H9 (cell line): Measurements from ENCODE around the gene RETREG3. TPM values are rescaled to one million over a fixed set of nuclear protein-coding genes. Genes with fewer than 3 reads are reported as not detected.

Experiments used
- DNase-seq: peaks from one replicate; pipeline ENCODE4 v3.0.0-alpha.2; 2017
- H2AFZ ChIP-seq: one replicate; pipeline ENCODE4 v1.6.1; 2013; ENCODE audit warnings: mild to moderate bottlenecking, low read length, control low read depth, moderate library complexity
- H2AK5ac ChIP-seq: 2 replicates; pipeline ENCODE4 v1.6.1; 2013; ENCODE audit warnings: low read length, control low read depth, mixed read lengths; ENCODE audit not compliant: insufficient read length
- H2BK120ac ChIP-seq: one replicate; pipeline ENCODE4 v1.6.1; 2013; ENCODE audit warnings: low read depth, mild to moderate bottlenecking, low read length, control low read depth, inconsistent platforms; ENCODE audit not compliant: poor library complexity, severe bottlenecking
- H2BK12ac ChIP-seq: 2 replicates; pipeline ENCODE4 v1.6.1; 2013; ENCODE audit warnings: low read length, control low read depth, mixed read lengths, low read depth; ENCODE audit not compliant: insufficient read length
- H2BK15ac ChIP-seq: 2 replicates; pipeline ENCODE4 v1.6.1; 2013; ENCODE audit warnings: low read depth, low read length, control low read depth
- H2BK20ac ChIP-seq: one replicate; pipeline ENCODE4 v1.6.1; 2013; ENCODE audit warnings: low read depth, mild to moderate bottlenecking, low read length, control low read depth, inconsistent platforms; ENCODE audit not compliant: poor library complexity, severe bottlenecking
- H2BK5ac ChIP-seq: 2 replicates; pipeline ENCODE4 v1.6.1; 2013; ENCODE audit warnings: low read length, control low read depth, mixed read lengths; ENCODE audit not compliant: insufficient read length
- H3K14ac ChIP-seq: 2 replicates; pipeline ENCODE4 v1.6.1; 2013; ENCODE audit warnings: low read length, control low read depth; ENCODE audit not compliant: insufficient read depth
- H3K18ac ChIP-seq: 2 replicates; pipeline ENCODE4 v1.6.1; 2013; ENCODE audit warnings: low read depth, mild to moderate bottlenecking, mixed read lengths, low read length, control low read depth; ENCODE audit not compliant: insufficient read length
- H3K23ac ChIP-seq: 2 replicates; pipeline ENCODE4 v1.6.1; 2013; ENCODE audit warnings: low read length, control low read depth, mixed read lengths, low read depth; ENCODE audit not compliant: insufficient read length
- H3K23me2 ChIP-seq: 2 replicates; pipeline ENCODE4 v1.6.1; 2013; ENCODE audit warnings: low read depth, mild to moderate bottlenecking, mixed read lengths, low read length, control low read depth; ENCODE audit not compliant: insufficient read length, poor library complexity, severe bottlenecking
- H3K27ac ChIP-seq: 2 replicates; pipeline ENCODE4 v1.5.1; 2013; ENCODE audit warnings: low read length, control low read depth, mixed read lengths, low read depth; ENCODE audit not compliant: insufficient read length
- H3K27me3 ChIP-seq: 2 replicates; pipeline ENCODE4 v1.6.1; 2013; ENCODE audit warnings: low read length, control low read depth, inconsistent platforms; ENCODE audit not compliant: insufficient read depth
- H3K4ac ChIP-seq: 2 replicates; pipeline ENCODE4 v1.6.1; 2013; ENCODE audit warnings: low read depth, mild to moderate bottlenecking, control low read depth, inconsistent platforms, low read length, moderate library complexity
- H3K4me1 ChIP-seq: 2 replicates; pipeline ENCODE4 v1.6.1; 2013; ENCODE audit warnings: low read length, control low read depth, inconsistent platforms; ENCODE audit not compliant: insufficient read depth
- H3K4me2 ChIP-seq: 2 replicates; pipeline ENCODE4 v1.6.1; 2013; ENCODE audit warnings: low read length, control low read depth, mixed read lengths; ENCODE audit not compliant: insufficient read length, insufficient read depth
- H3K56ac ChIP-seq: 2 replicates; pipeline ENCODE4 v1.6.1; 2013; ENCODE audit warnings: low read depth, mild to moderate bottlenecking, mixed read lengths, low read length, control low read depth; ENCODE audit not compliant: insufficient read length
- H3K79me1 ChIP-seq: 2 replicates; pipeline ENCODE4 v1.6.1; 2013; ENCODE audit warnings: low read depth, mild to moderate bottlenecking, moderate library complexity, low read length, control low read depth, inconsistent platforms; ENCODE audit not compliant: insufficient read depth, poor library complexity, severe bottlenecking
- H3K79me2 ChIP-seq: 2 replicates; pipeline ENCODE4 v1.6.1; 2013; ENCODE audit warnings: low read length, control low read depth, inconsistent platforms; ENCODE audit not compliant: insufficient read depth
- H3K9ac ChIP-seq: 2 replicates; pipeline ENCODE4 v1.6.1; 2013; ENCODE audit warnings: low read length, control low read depth, mixed read lengths; ENCODE audit not compliant: insufficient read length; ENCODE audit errors: extremely low read depth
- H3K9me3 ChIP-seq: one replicate; pipeline ENCODE4 v1.6.1; 2013; ENCODE audit warnings: low read depth, low read length, inconsistent platforms; ENCODE audit not compliant: control insufficient read depth
- H3T11ph ChIP-seq: one replicate; pipeline ENCODE4 v1.6.1; 2013; ENCODE audit warnings: mild to moderate bottlenecking, low read length, control low read depth, inconsistent platforms
- H4K20me1 ChIP-seq: one replicate; pipeline ENCODE4 v1.6.1; 2013; ENCODE audit not compliant: control insufficient read depth, insufficient read length, insufficient read depth
- H4K5ac ChIP-seq: 2 replicates; pipeline ENCODE4 v1.6.1; 2013; ENCODE audit warnings: low read depth, mild to moderate bottlenecking, mixed read lengths, low read length, control low read depth; ENCODE audit not compliant: insufficient read length
- H4K8ac ChIP-seq: replicated peaks from 2 replicates; pipeline ENCODE4 v1.6.1; 2013; ENCODE audit warnings: low read length, control low read depth, mixed read lengths, low read depth; ENCODE audit not compliant: insufficient read length
- H4K91ac ChIP-seq: 2 replicates; pipeline ENCODE4 v1.6.1; 2013; ENCODE audit warnings: low read depth, mild to moderate bottlenecking, moderate library complexity, mixed read lengths, low read length, control low read depth; ENCODE audit not compliant: insufficient read length
- H3K27ac Mint-ChIP-seq, 3 experiments: 2 replicates in 2 of 3; 3 replicates in 1 of 3; pipeline ENCODE4 v1.8.0; 2020 to 2021; ENCODE audit warnings: mixed read lengths in 3 of 3, mild to moderate bottlenecking in 1 of 3, moderate library complexity in 1 of 3
- H3K27me3 Mint-ChIP-seq: 2 replicates; pipeline ENCODE4 v1.8.0; 2021; ENCODE audit warnings: low read depth, mild to moderate bottlenecking, moderate library complexity, mixed read lengths
- H3K36me3 Mint-ChIP-seq, 3 experiments: 2 replicates in 2 of 3; 3 replicates in 1 of 3; pipeline ENCODE4 v1.8.0; 2020 to 2021; ENCODE audit warnings: low read depth in 3 of 3, mixed read lengths in 3 of 3; ENCODE audit not compliant: insufficient read depth in 1 of 3
- H3K4me1 Mint-ChIP-seq, 2 experiments: 2 replicates each; pipeline ENCODE4 v1.8.0; 2020; ENCODE audit warnings: mixed read lengths in 2 of 2
- H3K4me3 Mint-ChIP-seq, 2 experiments: 2 replicates in 1 of 2; 3 replicates in 1 of 2; pipeline ENCODE4 v1.8.0; 2020 to 2021; ENCODE audit warnings: mild to moderate bottlenecking in 2 of 2, mixed read lengths in 2 of 2, moderate library complexity in 1 of 2
- H3K9me3 Mint-ChIP-seq, 2 experiments: 2 replicates in 1 of 2; 3 replicates in 1 of 2; pipeline ENCODE4 v1.8.0; 2020; ENCODE audit warnings: mild to moderate bottlenecking in 2 of 2, mixed read lengths in 2 of 2, moderate library complexity in 1 of 2
- CTCF ChIP-seq: fragments of 200-600 bp; sonication (generic); conservative IDR thresholded peaks from 3 replicates; pipeline ENCODE4 v1.8.0; 2021; ENCODE audit warnings: antibody characterized with exemption, mild to moderate bottlenecking
- WGBS: extraction: QIAGEN DNeasy Blood & Tissue Kit; methylation state at CpG from one replicate; pipeline ENCODE4 v1.1.7; 2013; ENCODE audit warnings: missing lambda C conversion rate, low lambda C conversion rate, mixed read lengths; ENCODE audit not compliant: insufficient read length; ENCODE audit errors: extremely low coverage; 5-methylcytosine and 5-hydroxymethylcytosine counted together
- total RNA-seq: library from RNA; stranded (reverse); gene quantifications from 2 replicates; pipeline ENCODE4 v1.2.1, GENCODE V29; 2021

RETREG3 gene
- total RNA-seq, 1 experiment from 2014 or later, result 47.3 TPM

GRCh38 chr17:42566215-42566882 is 42.8 kb downstream of the RETREG3 start:
- H2BK5ac ChIP-seq, result no peak overlapping the region
- H4K8ac ChIP-seq, result no peak overlapping the region
- no peak for TF ChIP-seq CTCF
- H2BK120ac ChIP-seq, result no peak overlapping the region
- no peaks in the 10 kb centered on the region for H3K9me3 Mint-ChIP-seq
- H4K5ac ChIP-seq, result no peak overlapping the region
- WGBS, result no CpG with 5 or more reads among the region's 28 CpGs
- no peaks in the 10 kb centered on the region for H3K27me3 Mint-ChIP-seq
- peaks cover 7% of the 10 kb centered on the region; the same call in 1 of the 2 replicates for H3K79me2 ChIP-seq
- no peak overlapping the region for H2BK15ac ChIP-seq
- no peak overlapping the region for H2AK5ac ChIP-seq
- peaks cover 17 to 25% of the 10 kb centered on the region in 2 experiments for H3K4me1 Mint-ChIP-seq
- H4K91ac ChIP-seq, result no peak overlapping the region
- H3K4me2 ChIP-seq, result no peak overlapping the region
- H3K56ac ChIP-seq, result no peak overlapping the region
- peak overlapping the region; percentile 96 to 97 for H3K4me3 Mint-ChIP-seq
- H3K27ac Mint-ChIP-seq, result peak overlapping the region; percentile 80 to 87 (median 86); a peak in 6 of 7 replicates
- no peak overlapping the region for H3K4ac ChIP-seq
- H3K79me1 ChIP-seq, result peaks cover 4% of the 10 kb centered on the region
- no peak overlapping the region for H3K18ac ChIP-seq
- peaks cover 2% of the 10 kb centered on the region; the same call in 1 of the 2 replicates for H3K4me1 ChIP-seq
- H3K27ac ChIP-seq, result no peak overlapping the region
- no peak overlapping the region for H2BK12ac ChIP-seq
- no peak for DNase-seq
- H3K36me3 Mint-ChIP-seq, result peaks cover 23 to 62% (median 52%) of the 10 kb centered on the region in 3 experiments
- H3K14ac ChIP-seq, result no peak overlapping the region
- peaks cover 16% of the 10 kb centered on the region for H3K23me2 ChIP-seq
- H4K20me1 ChIP-seq, result no peaks in the 10 kb centered on the region
- no peak overlapping the region for H3T11ph ChIP-seq
- no peaks in the 10 kb centered on the region for H3K9me3 ChIP-seq
- no peak overlapping the region for H3K23ac ChIP-seq
- H3K9ac ChIP-seq, result no peak overlapping the region
- H3K27me3 ChIP-seq, result no peaks in the 10 kb centered on the region
- H2AFZ ChIP-seq, result no peak overlapping the region
- H2BK20ac ChIP-seq, result no peak overlapping the region
